Prostate gland (tissue), 2 donors: ENCODE measurements around the gene MYD88. TPM values are rescaled to one million over a fixed set of nuclear protein-coding genes. Genes with fewer than 3 reads are reported as not detected.

Experiments
- DNase-seq: peaks from one replicate; pipeline ENCODE4 v3.0.0-alpha.2; 2019; ENCODE audit warnings: low spot score
- H3K27ac ChIP-seq, 2 donors: fragments of 200-600 bp; sonication (generic); 2 replicates each; pipeline ENCODE4 v1.5.1; 2017 to 2019
- H3K27me3 ChIP-seq: fragments of 200-600 bp; sonication (generic); replicated peaks from 2 replicates; pipeline ENCODE4 v1.5.1; 2019; ENCODE audit not compliant: insufficient read depth
- H3K36me3 ChIP-seq, 2 donors: fragments of 200-600 bp; sonication (generic); 1 replicate in 1 of 2; 2 replicates in 1 of 2; pipeline versions ENCODE4 v1.5.1 to v1.8.1; 2017 to 2019
- H3K4me1 ChIP-seq: fragments of 200-600 bp; sonication (generic); replicated peaks from 2 replicates; pipeline ENCODE4 v1.5.1; 2019
- H3K4me3 ChIP-seq, 2 donors: fragments of 200-600 bp; sonication (generic); 2 replicates each; pipeline ENCODE4 v1.5.1; 2017 to 2019
- H3K9me3 ChIP-seq: fragments of 200-600 bp; sonication (generic); 2 replicates; pipeline ENCODE4 v1.5.1; 2017
- POLR2A ChIP-seq: fragments of 450-650 bp; IDR thresholded peaks from one replicate; pipeline ENCODE4 v1.6.1; 2016; ENCODE audit warnings: antibody characterized with exemption, mild to moderate bottlenecking
- POLR2AphosphoS5 ChIP-seq: sonication (generic); formaldehyde crosslinking; IDR thresholded peaks from one replicate; pipeline ENCODE4 v1.6.1; 2017; ENCODE audit warnings: antibody characterized with exemption
- WGBS: methylation state at CpG from one replicate; pipeline ENCODE4 v1.1.5; 2018; 5-methylcytosine and 5-hydroxymethylcytosine counted together
- intact Hi-C: fragments of 100-400 bp; cut with DNase I; formaldehyde crosslinking; loops from one replicate; pipeline ENCODE4 v1.14.2; 2022
- total RNA-seq, 2 donors: library from RNA; depleted of rRNA; stranded (reverse); fragments of >200 nt; gene quantifications; one replicate each; pipeline ENCODE4 v1.1.0, GENCODE V29; 2016
- TF ChIP-seq, protein P1 (sequence below), 4 experiments: fragments of 200-600 bp in 2 of 4; fragments of 450-650 bp in 2 of 4; sonication (generic) in 2 of 4; IDR thresholded peaks; 1 replicate in 3 of 4; 2 replicates in 1 of 4; pipeline ENCODE4 v1.5.1; 2016 to 2019; ENCODE audit warnings: antibody characterized with exemption in 4 of 4, mild to moderate bottlenecking in 2 of 4, moderate library complexity in 2 of 4

MYD88 gene
- total RNA-seq, 2 donors from 2014 or later = 21.4 to 30.8 TPM

DNA sequence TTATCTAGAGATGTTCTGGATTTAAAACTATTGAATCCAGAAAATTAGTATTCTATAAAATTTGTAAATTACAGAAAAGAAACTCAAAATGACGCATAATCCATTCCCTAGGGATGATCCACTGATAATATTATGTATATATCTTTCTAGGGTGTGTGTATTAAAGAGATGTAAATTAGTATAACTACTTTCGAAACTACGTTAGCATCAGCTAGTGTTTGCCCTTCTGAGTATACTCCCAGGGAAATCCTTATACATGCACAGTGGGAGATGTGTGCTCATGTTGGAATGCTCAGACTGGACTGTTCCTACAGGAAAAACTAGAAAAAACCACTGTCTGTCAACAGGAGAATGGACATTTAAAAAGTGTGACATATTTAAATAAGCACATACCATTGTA is 38.0 kb upstream of the MYD88 start:
- no peak for DNase-seq
- no peak overlapping the region for H3K4me3 ChIP-seq
- no peaks in the 10 kb centered on the region for H3K27me3 ChIP-seq
- H3K4me1 ChIP-seq = no peaks in the 10 kb centered on the region
- TF ChIP-seq POLR2AphosphoS5 (no peak), POLR2A (no peak)
- TF ChIP-seq, protein P1, sequence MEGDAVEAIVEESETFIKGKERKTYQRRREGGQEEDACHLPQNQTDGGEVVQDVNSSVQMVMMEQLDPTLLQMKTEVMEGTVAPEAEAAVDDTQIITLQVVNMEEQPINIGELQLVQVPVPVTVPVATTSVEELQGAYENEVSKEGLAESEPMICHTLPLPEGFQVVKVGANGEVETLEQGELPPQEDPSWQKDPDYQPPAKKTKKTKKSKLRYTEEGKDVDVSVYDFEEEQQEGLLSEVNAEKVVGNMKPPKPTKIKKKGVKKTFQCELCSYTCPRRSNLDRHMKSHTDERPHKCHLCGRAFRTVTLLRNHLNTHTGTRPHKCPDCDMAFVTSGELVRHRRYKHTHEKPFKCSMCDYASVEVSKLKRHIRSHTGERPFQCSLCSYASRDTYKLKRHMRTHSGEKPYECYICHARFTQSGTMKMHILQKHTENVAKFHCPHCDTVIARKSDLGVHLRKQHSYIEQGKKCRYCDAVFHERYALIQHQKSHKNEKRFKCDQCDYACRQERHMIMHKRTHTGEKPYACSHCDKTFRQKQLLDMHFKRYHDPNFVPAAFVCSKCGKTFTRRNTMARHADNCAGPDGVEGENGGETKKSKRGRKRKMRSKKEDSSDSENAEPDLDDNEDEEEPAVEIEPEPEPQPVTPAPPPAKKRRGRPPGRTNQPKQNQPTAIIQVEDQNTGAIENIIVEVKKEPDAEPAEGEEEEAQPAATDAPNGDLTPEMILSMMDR (IDR thresholded peaks at IDR 0.05) = no peak
- 85% methylated on average over 3 of the region's 3 CpGs for WGBS
- no peaks in the 10 kb centered on the region for H3K36me3 ChIP-seq
- H3K27ac ChIP-seq = no peak overlapping the region
- intact Hi-C loops = no loop called here
- no peaks in the 10 kb centered on the region for H3K9me3 ChIP-seq

DNA sequence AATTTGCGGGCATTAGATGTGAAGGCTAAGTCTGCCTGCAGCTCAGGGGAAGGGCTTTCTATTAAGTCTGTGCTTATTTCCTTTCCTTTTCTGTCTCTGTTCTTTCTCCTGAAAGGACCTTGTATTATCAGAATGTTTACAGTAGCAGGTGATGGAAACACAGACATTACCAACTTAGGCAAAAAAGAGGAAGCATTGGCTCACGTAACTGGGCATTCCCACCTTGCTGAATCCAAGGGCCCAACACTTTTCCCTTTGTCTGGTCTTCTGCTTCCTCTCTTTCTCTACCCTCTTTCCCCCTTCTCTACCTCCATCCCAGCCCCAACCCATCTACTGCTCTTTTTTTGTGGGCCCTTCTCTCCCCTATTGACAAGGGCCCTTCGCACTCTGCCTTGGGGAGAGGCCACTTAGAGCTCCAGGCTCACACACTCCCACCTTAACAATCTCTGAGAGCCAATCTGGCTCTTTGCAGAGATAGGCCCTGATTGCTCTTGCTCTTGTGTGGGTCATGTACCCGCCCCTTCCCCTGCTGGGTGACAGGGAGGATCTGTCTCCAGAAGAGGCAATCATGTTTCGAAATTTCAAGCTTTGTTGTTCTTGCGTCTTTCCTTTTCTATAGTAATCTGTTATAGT is 36.5 kb upstream of the MYD88 start:
- Histone ChIP-seq H3K27me3 (no peaks in the 10 kb centered on the region), H3K4me3 (no peak overlapping the region), H3K27ac (no peak overlapping the region), H3K9me3 (no peaks in the 10 kb centered on the region), H3K4me1 (no peaks in the 10 kb centered on the region), H3K36me3 (no peaks in the 10 kb centered on the region)
- no peak for DNase-seq
- 86% methylated on average over 6 of the region's 6 CpGs for WGBS
- intact Hi-C loops = no loop called here
- no peak for TF ChIP-seq POLR2AphosphoS5
- TF ChIP-seq POLR2A = no peak
- TF ChIP-seq, protein P1 (IDR thresholded peaks at IDR 0.05) = no peak

DNA sequence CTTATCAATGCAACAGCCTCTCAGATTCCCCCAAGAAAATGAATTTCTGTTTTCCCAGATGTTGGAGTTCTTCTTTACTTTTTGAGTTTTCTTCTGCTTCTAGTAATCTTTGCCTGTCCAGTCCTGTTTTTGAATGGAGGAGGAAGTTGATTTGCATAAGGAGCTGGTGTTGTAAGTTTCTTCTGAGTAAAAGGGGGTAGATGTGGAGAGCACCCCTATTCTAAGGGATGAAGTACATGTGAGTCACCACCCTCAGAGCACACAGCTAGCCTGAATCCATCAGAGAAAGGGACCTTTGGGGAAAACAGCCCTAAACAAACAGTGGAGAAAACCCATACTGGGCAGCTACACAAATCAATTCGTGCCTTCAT is 36.0 kb upstream of the MYD88 start:
- intact Hi-C loops = no loop called here

DNA sequence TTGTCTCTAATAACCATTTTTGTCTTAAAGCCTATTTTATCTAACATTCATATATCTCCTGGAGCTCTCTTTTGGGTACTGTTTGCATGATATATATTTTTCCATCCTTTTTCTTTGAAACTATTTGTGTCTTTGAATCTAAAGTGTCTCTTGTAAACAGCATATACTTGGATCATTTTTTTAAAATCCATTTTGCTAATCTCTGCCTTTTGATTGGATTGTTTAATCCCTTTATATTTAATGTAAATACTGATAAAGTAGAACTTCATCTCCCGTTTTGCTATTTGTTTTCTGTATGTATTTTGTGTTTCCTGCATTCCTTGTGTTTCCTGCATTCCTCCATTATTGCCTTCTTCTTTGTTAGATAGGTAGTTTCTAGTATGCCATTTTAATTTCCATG is 32.9 kb upstream of the MYD88 start:
- H3K9me3 ChIP-seq = no peaks in the 10 kb centered on the region
- no peaks in the 10 kb centered on the region for H3K27me3 ChIP-seq
- H3K36me3 ChIP-seq = no peaks in the 10 kb centered on the region
- TF ChIP-seq, protein P1 (IDR thresholded peaks at IDR 0.05) = no peak
- no peak for TF ChIP-seq POLR2A
- no peak for TF ChIP-seq POLR2AphosphoS5
- WGBS = 63% methylated on average over 1 of the region's 1 CpG
- no peaks in the 10 kb centered on the region for H3K4me1 ChIP-seq
- no peak overlapping the region for H3K27ac ChIP-seq
- H3K4me3 ChIP-seq = no peak overlapping the region
- intact Hi-C loops = no loop called here
- no peak for DNase-seq

More for the DNA sequence above, 36.0 kb upstream of the MYD88 start:
- WGBS = 48% methylated on average over 1 of the region's 1 CpG
- Histone ChIP-seq H3K9me3 (no peaks in the 10 kb centered on the region), H3K27me3 (no peaks in the 10 kb centered on the region), H3K36me3 (no peaks in the 10 kb centered on the region), H3K4me1 (no peaks in the 10 kb centered on the region), H3K4me3 (no peak overlapping the region), H3K27ac (no peak overlapping the region)
- DNase-seq = no peak
- no peak for TF ChIP-seq POLR2A
- TF ChIP-seq, protein P1 (IDR thresholded peaks at IDR 0.05) = no peak
- no peak for TF ChIP-seq POLR2AphosphoS5

DNA sequence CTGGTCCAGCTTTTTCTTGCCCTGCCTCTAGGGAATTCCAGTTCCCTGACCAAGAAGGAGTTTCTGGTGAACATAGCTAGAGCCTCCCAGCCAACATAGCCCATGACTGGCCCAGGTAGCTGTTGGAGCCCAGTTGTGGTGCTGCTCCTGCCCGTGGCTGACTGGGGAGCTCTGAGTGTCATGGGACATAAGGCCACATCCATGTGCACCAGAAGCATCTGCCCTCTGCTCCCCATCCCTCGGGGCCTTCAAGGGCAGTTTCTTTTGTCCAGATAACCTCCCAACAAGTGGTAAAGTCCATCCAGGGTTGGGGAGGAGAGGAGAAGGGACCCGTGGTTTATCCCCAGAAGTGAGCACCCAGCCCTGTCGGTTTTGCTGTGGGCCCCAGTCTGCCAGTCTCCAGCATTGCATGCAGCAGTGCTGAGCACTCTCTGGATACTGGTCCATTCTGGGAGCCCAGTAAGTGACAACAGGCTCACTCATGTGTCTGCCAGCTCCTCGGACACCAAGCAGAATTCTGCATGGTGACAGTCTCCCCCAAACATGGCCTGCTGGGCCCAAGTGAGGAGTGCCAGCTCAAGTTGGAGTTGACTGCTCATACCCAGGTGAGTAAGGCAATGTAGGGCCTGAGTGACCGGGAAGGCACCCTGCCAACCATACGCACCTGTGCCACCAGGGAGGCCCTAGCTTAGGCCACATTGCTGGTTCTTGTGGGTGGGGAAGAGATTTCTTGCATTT is 30.4 kb upstream of the MYD88 start:
- TF ChIP-seq POLR2A (no peak), POLR2AphosphoS5 (no peak)
- TF ChIP-seq, protein P1 (IDR thresholded peaks at IDR 0.05) = no peak
- Histone ChIP-seq H3K4me1 (no peaks in the 10 kb centered on the region), H3K9me3 (no peaks in the 10 kb centered on the region), H3K4me3 (no peak overlapping the region), H3K36me3 (no peaks in the 10 kb centered on the region), H3K27ac (no peak overlapping the region), H3K27me3 (no peaks in the 10 kb centered on the region)
- WGBS = 81% methylated on average over 7 of the region's 7 CpGs
- DNase-seq = no peak
- intact Hi-C loops = no loop called here
